Middle frontal gyrus (tissue), 1 donor: ENCODE data around the gene OR52W1.
"Not testable (repeated sequence)": the region's sequence is repeated elsewhere in the genome, so short reads cannot be mapped to it uniquely, and the experiment has no call there.

ENCODE experiments used
- DNase-seq: peaks from one replicate; pipeline ENCODE4 v3.0.0-alpha.2; 2015; ENCODE audit warnings: low spot score; ENCODE audit errors: extremely low spot score

OR52W1 gene

GRCh38 chr11:6217722-6218121, 18.7 kb downstream of the OR52W1 start:
- no peak for DNase-seq

- no peak for DNase-seq
Observed at GRCh38 chr11:6219359-6219758, 20.3 kb downstream of the OR52W1 start.

- DNase-seq: no peak
Observed at GRCh38 chr11:6223854-6224253, 24.8 kb downstream of the OR52W1 start.

- DNase-seq: no peak
Observed at GRCh38 chr11:6224421-6224820, 25.4 kb downstream of the OR52W1 start.

GRCh38 chr11:6225024-6225423, 26.0 kb downstream of the OR52W1 start:
- no peak for DNase-seq

- no peak for DNase-seq
Observed at GRCh38 chr11:6225896-6226295, 26.9 kb downstream of the OR52W1 start.

GRCh38 chr11:6228520-6228919, 29.5 kb downstream of the OR52W1 start:
- DNase-seq: no peak

GRCh38 chr11:6229911-6230310, 30.9 kb downstream of the OR52W1 start:
- DNase-seq: no peak

- no peak for DNase-seq
Observed at GRCh38 chr11:6232899-6233298, 33.9 kb downstream of the OR52W1 start.

GRCh38 chr11:6233984-6234386, 35.0 kb downstream of the OR52W1 start:
- DNase-seq: no peak

- peak; percentile 97 for DNase-seq
Observed at GRCh38 chr11:6234387-6235107, 35.5 kb downstream of the OR52W1 start, which contains the start of gene FHIP1B. Gene FHIP1B (minus strand): TSS chr11:6234636. CDS start chr11:6224516, 10,120 bp downstream.

GRCh38 chr11:6237266-6237665, 38.2 kb downstream of the OR52W1 start:
- DNase-seq: no peak

- no peak for DNase-seq
Observed at GRCh38 chr11:6237761-6238302, 38.8 kb downstream of the OR52W1 start.

- DNase-seq: no peak
Observed at GRCh38 chr11:6238902-6239301, 39.9 kb downstream of the OR52W1 start, which contains the start of gene CNGA4. Gene CNGA4 (plus strand): TSS chr11:6239089. CDS start chr11:6239207, 118 bp downstream.

- no peak for DNase-seq
Observed at GRCh38 chr11:6240139-6240538, 41.1 kb downstream of the OR52W1 start.

- no peak for DNase-seq
Observed at GRCh38 chr11:6240781-6241180, 41.8 kb downstream of the OR52W1 start.

GRCh38 chr11:6241316-6241715, 42.3 kb downstream of the OR52W1 start:
- no peak for DNase-seq

GRCh38 chr11:6245536-6245935, 46.5 kb downstream of the OR52W1 start:
- no peak for DNase-seq

- DNase-seq: no peak
Observed at GRCh38 chr11:6248248-6248647, 49.2 kb downstream of the OR52W1 start.

GRCh38 chr11:6248897-6249296, 49.9 kb downstream of the OR52W1 start:
- DNase-seq: not testable (repeated sequence)
